Transverse colon (tissue), 4 donors: ENCODE results near the gene SDK1. TPM values are rescaled to one million over a fixed set of nuclear protein-coding genes. Genes with fewer than 3 reads are reported as not detected.
A peak's percentile ranks its signal among the peaks of the same experiment; 100 is the strongest.

Experiments
- DNase-seq: peaks from one replicate; pipeline ENCODE4 v3.0.0-alpha.2; 2019
- H3K27ac ChIP-seq, 4 donors: fragments of 200-600 bp; sonication (generic); 2 replicates each; pipeline ENCODE4 v1.5.1; 2016 to 2018; ENCODE audit warnings: inconsistent platforms in 4 of 4
- H3K27me3 ChIP-seq: fragments of 200-600 bp; sonication (generic); 2 replicates; pipeline ENCODE4 v1.5.1; 2017; ENCODE audit warnings: inconsistent platforms
- H3K36me3 ChIP-seq, 4 donors: fragments of 200-600 bp; sonication (generic); 2 replicates each; pipeline ENCODE4 v1.5.1; 2017 to 2019; ENCODE audit warnings: inconsistent platforms in 4 of 4
- H3K4me1 ChIP-seq, 4 donors: fragments of 200-600 bp; sonication (generic); 2 replicates each; pipeline ENCODE4 v1.5.1; 2017 to 2020; ENCODE audit warnings: inconsistent platforms in 4 of 4
- H3K4me3 ChIP-seq, 4 donors: fragments of 200-600 bp; sonication (generic); 1 replicate in 1 of 4; 2 replicates in 3 of 4; pipeline versions ENCODE4 v1.5.1 to v1.6.1; 2017 to 2019; ENCODE audit warnings: inconsistent platforms in 4 of 4
- H3K9me3 ChIP-seq, 2 donors: fragments of 200-600 bp; sonication (generic); 2 replicates each; pipeline ENCODE4 v1.5.1; 2017 to 2019; ENCODE audit warnings: inconsistent platforms in 2 of 2
- CTCF ChIP-seq, 5 experiments: fragments of 200-600 bp in 3 of 5; fragments of 450-650 bp in 2 of 5; sonication (generic) in 3 of 5; IDR thresholded peaks; 1 replicate in 2 of 5; 2 replicates in 3 of 5; pipeline ENCODE4 v1.5.1; 2016 to 2017; ENCODE audit warnings: antibody characterized with exemption in 5 of 5, inconsistent platforms in 3 of 5, mild to moderate bottlenecking in 2 of 5, moderate library complexity in 1 of 5
- EP300 ChIP-seq: sonication (generic); formaldehyde crosslinking; IDR thresholded peaks from one replicate; pipeline ENCODE4 v1.6.1; 2017; ENCODE audit warnings: antibody characterized with exemption, low read depth
- POLR2A ChIP-seq: fragments of 450-650 bp; IDR thresholded peaks from one replicate; pipeline ENCODE4 v1.6.1; 2016; ENCODE audit warnings: antibody characterized with exemption, mild to moderate bottlenecking, moderate library complexity
- POLR2AphosphoS5 ChIP-seq, 3 donors: sonication (generic); formaldehyde crosslinking; IDR thresholded peaks; one replicate each; pipeline ENCODE4 v1.6.1; 2016; ENCODE audit warnings: antibody characterized with exemption in 3 of 3
- WGBS, 2 donors: methylation state at CpG; one replicate each; pipeline ENCODE4 v1.1.5; 2018; ENCODE audit warnings: low coverage in 1 of 2; 5-methylcytosine and 5-hydroxymethylcytosine counted together
- in situ Hi-C, 4 donors: fragments of 200-750 bp; cut with MboI; loops; one replicate each; pipeline versions ENCODE4 v1.15.0 to v1.15.1; 2017; ENCODE audit warnings: low sequenced_read_pairs in 3 of 4, low pct_ligation_motif_present in 1 of 4, low pct_unique_long_range_greater_than_20kb in 1 of 4
- intact Hi-C: fragments of 100-400 bp; cut with DNase I; formaldehyde crosslinking; loops from one replicate; pipeline ENCODE4 v1.15.1; 2023; ENCODE audit warnings: low total_unique reads
- total RNA-seq, 4 donors: library from RNA; depleted of rRNA; stranded (reverse); fragments of >200 nt; gene quantifications; one replicate each; pipeline ENCODE4 v1.1.0, GENCODE V29; 2016

Gene SDK1
- total RNA-seq, 4 donors from 2014 or later = 4.0 to 8.6 (median 5.4) TPM

GRCh38 chr7:3482147-3482921 is 181.3 kb downstream of the SDK1 start:
- DNase-seq = peak; percentile 15
- Histone ChIP-seq H3K4me1 (peaks cover 0 to 3% (median 0%) of the 10 kb centered on the region in 4 donors), H3K9me3 (no peaks in the 10 kb centered on the region), H3K4me3 (no peak overlapping the region), H3K27ac (no peak overlapping the region), H3K27me3 (no peaks in the 10 kb centered on the region), H3K36me3 (no peaks in the 10 kb centered on the region)
- in situ Hi-C loops (no loop called here), intact Hi-C loops (no loop called here)
- 64 to 69% methylated on average over 11 to 13 of the region's 13 CpGs for WGBS, 2 donors
- TF ChIP-seq POLR2AphosphoS5 (IDR thresholded peaks at IDR 0.05) (no peak), CTCF (IDR thresholded peaks at IDR 0.05) (peak; percentile 23 to 40 (median 38))

- WGBS, 2 donors = 61 to 76% methylated on average over 4 of the region's 4 CpGs
- H3K36me3 ChIP-seq = no peaks in the 10 kb centered on the region
- no peak for DNase-seq
- H3K4me3 ChIP-seq = no peak overlapping the region
- intact Hi-C loops = no loop called here
- H3K4me1 ChIP-seq = peaks cover 0 to 3% (median 0%) of the 10 kb centered on the region in 4 donors
- H3K27me3 ChIP-seq = no peaks in the 10 kb centered on the region
- in situ Hi-C loops = no loop called here
- TF ChIP-seq POLR2AphosphoS5 (IDR thresholded peaks at IDR 0.05) (no peak), EP300 (no peak), CTCF (IDR thresholded peaks at IDR 0.05) (no peak), POLR2A (no peak)
- no peaks in the 10 kb centered on the region for H3K9me3 ChIP-seq
- no peak overlapping the region for H3K27ac ChIP-seq
Observed at GRCh38 chr7:3486841-3487240, 185.8 kb downstream of the SDK1 start.

- H3K4me1 ChIP-seq = no peaks in the 10 kb centered on the region
- no peak for DNase-seq
- no peak for TF ChIP-seq CTCF (IDR thresholded peaks at IDR 0.05)
- no peak for TF ChIP-seq POLR2AphosphoS5 (IDR thresholded peaks at IDR 0.05)
- TF ChIP-seq POLR2A = no peak
- no peak for TF ChIP-seq EP300
- H3K27me3 ChIP-seq = no peaks in the 10 kb centered on the region
- H3K27ac ChIP-seq = no peak overlapping the region
- intact Hi-C loops = no loop called here
- H3K36me3 ChIP-seq = no peaks in the 10 kb centered on the region
- WGBS, 2 donors = 70 to 71% methylated on average over 3 of the region's 3 CpGs
- no peaks in the 10 kb centered on the region for H3K9me3 ChIP-seq
- no peak overlapping the region for H3K4me3 ChIP-seq
- in situ Hi-C loops = no loop called here
Observed at GRCh38 chr7:3488829-3489228, 187.8 kb downstream of the SDK1 start.

GRCh38 chr7:3493499-3493898 is 192.4 kb downstream of the SDK1 start:
- in situ Hi-C loops = no loop called here
- no peaks in the 10 kb centered on the region for H3K36me3 ChIP-seq
- no peaks in the 10 kb centered on the region for H3K4me1 ChIP-seq
- no peak overlapping the region for H3K27ac ChIP-seq
- DNase-seq = no peak
- TF ChIP-seq CTCF (IDR thresholded peaks at IDR 0.05) = no peak
- TF ChIP-seq POLR2A = no peak
- no peak for TF ChIP-seq POLR2AphosphoS5 (IDR thresholded peaks at IDR 0.05)
- TF ChIP-seq EP300 = no peak
- intact Hi-C loops = no loop called here
- H3K4me3 ChIP-seq = no peak overlapping the region
- H3K27me3 ChIP-seq = no peaks in the 10 kb centered on the region
- H3K9me3 ChIP-seq = no peaks in the 10 kb centered on the region
